ENCODE measurements around the gene MARCHF11. TPM values are rescaled to one million over a fixed set of nuclear protein-coding genes. Genes with fewer than 3 reads are reported as not detected.

The MARCHF11 gene
- total RNA-seq, 1 donor from 2014 or later, result 10.0 TPM

GRCh38 chr5:16066810-16067209 lies 112.8 kb downstream of the MARCHF11 start:
- ATAC-seq (no peak), DNase-seq (no peak)
- intact Hi-C loops (cut with micrococcal nuclease), result no loop called here

DNA sequence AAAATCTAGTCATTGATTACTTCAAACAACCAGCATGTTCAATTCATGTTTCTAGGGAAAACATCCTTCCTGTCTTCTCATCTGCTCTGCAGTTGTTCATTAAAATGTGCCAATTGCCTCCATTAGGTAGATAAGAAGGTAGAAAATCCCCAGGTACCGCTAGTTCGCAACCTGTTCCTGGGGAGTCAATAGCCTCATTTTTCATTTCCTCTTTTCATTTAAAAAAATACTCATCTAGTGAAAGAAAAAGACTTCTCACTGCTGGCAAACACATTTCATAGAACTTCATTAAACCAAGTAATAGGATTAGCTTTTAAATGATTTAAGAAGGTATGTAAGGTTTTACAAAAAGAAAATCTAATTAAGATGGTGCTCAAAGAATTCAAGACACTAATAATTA lies 113.3 kb downstream of the MARCHF11 start:
- no peak for DNase-seq
- no peak for ATAC-seq
- intact Hi-C loops (cut with micrococcal nuclease), result no loop called here

- ATAC-seq (no peak), DNase-seq (no peak)
- intact Hi-C loops (cut with micrococcal nuclease), result no loop called here
Observed at GRCh38 chr5:16065831-16066230, 113.8 kb downstream of the MARCHF11 start.

DNA sequence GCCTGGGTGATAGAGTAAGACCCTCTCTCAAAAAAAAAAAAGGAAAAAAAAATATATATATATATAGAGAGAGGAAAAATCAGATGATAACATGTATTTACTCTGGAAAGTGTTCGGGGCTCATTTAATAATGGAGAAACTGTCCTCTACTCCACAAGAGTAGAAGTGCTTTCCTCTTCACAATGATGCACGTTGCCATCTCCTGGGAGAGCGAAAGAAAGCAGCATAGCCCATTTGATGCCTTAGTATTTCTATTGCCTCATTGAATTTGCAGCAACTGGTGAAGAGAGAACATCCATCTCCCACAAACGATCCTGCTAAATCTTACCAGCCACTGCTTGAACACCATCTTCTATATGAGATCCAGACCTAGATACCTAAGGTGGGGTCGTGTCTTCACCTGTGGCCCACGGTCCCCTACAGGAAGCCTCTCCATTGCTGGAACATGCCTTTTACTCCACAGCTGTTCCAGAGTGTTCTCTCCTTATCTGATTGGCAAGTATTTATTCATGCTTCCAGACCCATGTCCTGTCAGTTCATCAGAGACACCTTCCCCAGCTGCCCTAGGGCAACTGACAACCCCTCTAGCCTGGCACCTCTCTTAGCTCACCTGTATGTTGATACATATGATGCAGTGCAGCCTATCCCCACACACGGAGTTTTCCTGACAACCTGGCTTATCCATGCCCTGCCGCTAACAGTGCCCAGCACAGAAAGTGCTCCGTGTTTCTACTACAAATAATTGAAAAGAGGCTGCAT lies 115.3 kb downstream of the MARCHF11 start:
- no peak for DNase-seq
- intact Hi-C loops (cut with micrococcal nuclease), result no loop called here
- ATAC-seq, result peak; percentile 34

DNA sequence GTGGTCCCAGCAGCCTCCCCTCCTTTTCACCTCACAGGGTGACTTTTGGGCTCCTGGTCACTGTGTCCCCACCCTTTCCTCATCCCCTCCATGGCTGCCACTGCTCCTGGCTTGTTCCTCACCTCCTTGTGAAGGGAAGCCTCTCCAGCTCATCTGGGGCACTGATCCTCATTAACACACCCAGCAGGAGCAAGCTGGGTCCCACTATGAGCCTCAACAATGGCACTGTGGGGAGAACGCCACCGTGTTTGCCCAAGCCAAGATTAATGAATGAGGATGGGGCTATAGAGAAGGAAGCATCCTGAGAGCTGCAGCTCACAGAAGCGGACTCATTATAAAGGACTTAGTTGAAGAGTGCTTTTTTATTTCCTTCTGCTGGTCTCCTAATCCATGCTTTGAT lies 118.4 kb downstream of the MARCHF11 start:
- intact Hi-C loops (cut with micrococcal nuclease), result no loop called here
- ATAC-seq, result no peak
- no peak for DNase-seq

DNA sequence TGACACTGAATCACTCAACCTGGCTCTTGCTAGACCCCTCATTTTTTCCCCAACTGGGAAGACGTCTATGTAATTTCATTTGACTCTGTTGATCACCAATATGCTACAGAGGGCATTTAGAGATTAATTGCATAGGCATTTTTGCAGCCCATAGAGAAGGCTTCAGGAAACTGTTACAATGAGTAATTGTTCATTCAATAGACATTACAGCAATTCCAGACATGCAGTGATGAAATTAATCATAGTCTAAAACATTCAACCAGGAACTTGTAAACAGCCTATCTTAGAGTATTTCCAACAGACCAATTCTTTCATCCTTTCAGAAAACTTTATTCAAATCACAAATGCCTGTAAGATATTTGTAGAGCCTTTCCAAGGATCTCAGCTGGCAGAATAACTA lies 122.3 kb downstream of the MARCHF11 start:
- no peak for DNase-seq
- ATAC-seq, result no peak
- intact Hi-C loops (cut with micrococcal nuclease), result no loop called here

GRCh38 chr5:16051246-16051755 lies 128.3 kb downstream of the MARCHF11 start:
- peak; percentile 76 for ATAC-seq
- no peak for DNase-seq
- intact Hi-C loops (cut with micrococcal nuclease), result no loop called here

DNA sequence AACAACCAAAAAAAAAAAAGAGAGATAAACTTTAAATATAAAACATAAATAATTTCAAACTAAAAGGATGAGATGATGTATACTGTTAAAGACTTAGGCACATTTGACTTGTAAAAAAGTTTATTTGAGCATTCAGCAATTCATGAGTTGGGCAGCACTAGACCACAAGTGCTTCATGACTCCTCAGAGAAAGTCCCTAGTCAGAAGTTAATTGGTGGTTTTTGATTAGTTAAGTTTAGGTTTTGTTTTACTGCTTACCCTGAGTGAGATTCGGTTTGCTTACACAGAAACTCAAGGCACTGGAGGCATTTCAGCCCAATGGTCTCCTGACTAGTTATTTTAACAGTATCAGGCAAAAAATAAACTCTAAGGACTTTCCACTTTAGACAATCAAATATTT lies 129.2 kb downstream of the MARCHF11 start:
- intact Hi-C loops (cut with micrococcal nuclease), result no loop called here
- DNase-seq (no peak), ATAC-seq (no peak)

DNA sequence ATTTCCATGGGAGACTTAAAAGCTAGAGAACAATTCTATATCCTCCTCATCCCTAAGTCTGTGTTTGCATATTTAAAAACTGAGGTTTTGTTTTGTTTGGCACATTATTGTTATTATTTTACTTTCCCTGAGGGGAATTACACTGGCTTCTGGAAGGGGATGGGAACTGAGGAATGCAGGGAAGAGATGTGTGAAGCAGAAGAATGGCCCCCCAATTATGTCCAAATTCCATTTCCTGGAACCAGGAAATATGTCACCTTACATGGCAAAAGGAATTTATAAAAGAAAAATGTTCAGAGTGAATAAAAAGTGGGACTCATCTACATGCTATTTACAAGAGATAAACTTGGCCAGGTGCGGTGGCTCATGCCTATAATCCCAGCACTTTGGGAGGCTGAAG lies 129.8 kb downstream of the MARCHF11 start:
- ATAC-seq, result no peak
- intact Hi-C loops (cut with micrococcal nuclease), result no loop called here
- no peak for DNase-seq

DNA sequence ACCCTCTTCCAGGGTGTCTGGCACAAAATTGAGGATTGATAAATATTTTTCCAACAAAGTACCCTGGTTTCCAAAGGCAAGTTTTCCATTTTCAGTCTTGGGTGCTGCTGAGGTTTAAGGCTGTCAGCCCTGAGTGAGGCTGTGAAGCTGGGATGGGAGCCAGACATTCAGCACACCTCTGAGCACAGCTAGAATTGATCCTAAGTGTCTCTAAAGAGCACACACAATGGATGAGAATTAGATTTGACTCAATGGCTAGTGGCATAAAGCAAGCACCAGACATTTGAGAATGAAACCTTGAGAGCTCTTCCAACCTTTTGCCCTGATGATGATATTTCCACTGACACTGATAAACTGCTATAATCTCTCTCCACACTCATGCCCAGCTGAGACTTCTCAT lies 131.5 kb downstream of the MARCHF11 start:
- intact Hi-C loops (cut with micrococcal nuclease), result no loop called here
- DNase-seq (peak; percentile 31), ATAC-seq (peak; percentile 89)

DNA sequence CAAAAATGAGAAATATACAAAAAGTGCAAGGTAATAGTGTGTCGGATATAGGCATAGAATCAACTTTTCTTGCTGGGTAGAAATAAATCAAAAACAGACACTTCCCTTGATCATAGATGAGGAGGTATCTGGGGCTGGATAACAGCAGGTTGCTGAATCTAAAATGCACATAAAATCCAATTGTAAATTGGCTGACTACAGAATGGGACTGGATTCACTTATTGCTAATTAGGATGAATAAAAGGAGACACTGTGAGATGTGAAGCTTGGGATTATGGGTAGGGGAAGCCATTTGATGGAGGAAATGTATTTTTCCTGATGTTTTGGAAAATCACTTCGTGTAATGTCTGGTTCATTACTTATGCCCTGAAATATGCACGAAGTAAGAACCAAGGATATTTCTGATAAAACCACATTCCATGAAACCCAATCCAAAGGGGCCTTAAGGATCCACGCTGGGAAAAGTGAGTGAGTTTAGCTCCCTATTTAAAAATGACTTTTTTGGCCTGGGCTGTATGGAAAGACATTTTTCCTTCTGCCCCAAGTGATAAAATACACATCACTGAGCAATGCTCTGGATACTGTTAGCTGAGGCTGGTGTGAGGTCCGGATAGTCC lies 136.1 kb downstream of the MARCHF11 start:
- intact Hi-C loops (cut with micrococcal nuclease), result no loop called here
- ATAC-seq, result no peak
- no peak for DNase-seq

DNA sequence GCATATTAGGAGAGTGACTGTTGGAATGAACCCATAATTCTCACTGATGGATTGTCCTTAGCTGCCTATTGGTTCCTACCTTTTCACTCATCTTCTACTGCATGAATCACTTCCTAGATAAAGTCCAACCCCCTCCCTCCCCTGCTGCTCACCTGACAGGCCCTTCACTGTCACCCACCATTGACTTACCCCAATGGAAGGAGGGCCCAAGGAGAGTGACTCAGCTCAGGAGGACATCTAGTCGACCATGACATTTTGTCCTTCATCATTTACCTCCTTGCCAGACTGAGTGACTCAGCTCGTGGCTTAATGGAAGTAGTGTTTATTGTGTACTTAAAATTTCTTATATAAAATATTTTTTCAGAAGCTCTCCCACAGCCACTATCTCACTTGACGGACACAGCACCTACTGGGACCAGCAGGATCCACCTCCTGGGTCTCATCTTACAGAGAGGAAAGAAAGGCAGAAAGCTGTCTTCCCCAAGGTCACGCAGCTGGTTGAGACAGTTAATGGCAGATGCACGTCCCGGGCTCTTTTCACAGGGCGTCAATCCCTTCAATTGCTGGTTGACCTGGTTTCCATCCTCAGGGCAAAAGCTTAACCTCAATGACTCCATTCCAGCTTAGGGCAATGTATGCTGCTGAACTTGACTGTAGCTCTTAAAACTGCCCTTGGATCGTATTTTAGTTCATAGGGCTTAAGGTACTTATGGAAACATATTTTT lies 142.3 kb downstream of the MARCHF11 start:
- no peak for ATAC-seq
- intact Hi-C loops (cut with micrococcal nuclease), result no loop called here
- DNase-seq, result no peak

DNA sequence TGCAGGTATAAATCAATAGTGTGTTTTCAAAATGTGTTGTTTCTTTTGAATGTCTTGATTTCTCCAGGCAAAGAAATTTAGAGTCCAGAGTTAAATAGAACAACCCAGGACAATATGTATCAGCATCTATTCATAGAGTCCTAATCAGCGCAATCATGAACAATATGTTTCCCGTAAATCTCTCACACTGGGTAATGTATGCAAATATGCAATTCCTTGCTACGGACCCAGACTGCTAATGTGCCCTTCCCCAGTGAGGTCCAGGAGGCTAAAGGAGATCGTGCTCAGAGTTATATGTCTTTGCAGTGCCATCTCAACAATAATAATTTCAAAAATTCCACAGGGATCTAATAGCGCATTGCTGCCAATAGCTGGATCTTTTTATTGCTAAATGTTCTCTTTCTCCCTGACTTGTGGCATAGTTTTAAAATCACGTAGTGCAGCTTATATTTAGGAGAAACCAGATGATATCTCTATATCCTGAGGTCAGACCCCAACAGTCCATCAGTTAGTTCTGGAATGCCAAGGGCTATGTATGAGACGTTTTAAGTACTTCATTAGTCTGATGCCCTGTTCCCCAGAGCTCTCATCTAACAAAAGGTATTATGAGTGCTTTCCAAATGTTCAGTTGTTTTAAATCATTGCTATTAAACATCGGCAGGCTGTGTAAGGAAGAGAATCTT lies 145.1 kb downstream of the MARCHF11 start:
- intact Hi-C loops (cut with micrococcal nuclease), result no loop called here
- no peak for ATAC-seq
- no peak for DNase-seq

- intact Hi-C loops (cut with micrococcal nuclease), result no loop called here
- ATAC-seq (peak; percentile 13), DNase-seq (no peak)
Observed at GRCh38 chr5:16033187-16033925, 146.2 kb downstream of the MARCHF11 start.

- intact Hi-C loops (cut with micrococcal nuclease), result no loop called here
- no peak for ATAC-seq
- no peak for DNase-seq
Observed at GRCh38 chr5:16028708-16029107, 150.9 kb downstream of the MARCHF11 start.

GRCh38 chr5:16025681-16026080 lies 153.9 kb downstream of the MARCHF11 start:
- intact Hi-C loops (cut with micrococcal nuclease), result no loop called here
- no peak for ATAC-seq
- DNase-seq, result no peak

DNA sequence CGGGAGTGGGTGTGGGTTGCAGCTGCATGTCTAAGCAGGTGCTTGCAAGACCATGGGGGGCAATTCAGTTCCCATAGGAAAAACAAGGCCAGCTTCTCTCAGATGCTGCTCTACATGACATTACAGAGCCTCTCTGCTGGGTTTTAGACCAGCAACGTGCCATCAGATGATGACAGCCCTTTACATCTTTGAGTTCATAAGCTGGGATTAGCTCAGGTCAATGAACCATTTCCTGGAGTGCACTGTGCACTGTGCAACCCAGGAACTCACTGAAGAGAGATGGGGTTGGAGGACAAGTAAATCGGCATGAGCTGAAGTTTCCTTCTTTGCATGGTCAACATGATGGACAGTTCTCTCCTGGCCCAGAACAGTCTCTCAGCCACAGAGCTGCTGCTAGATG lies 160.6 kb downstream of the MARCHF11 start:
- DNase-seq (no peak), ATAC-seq (no peak)
- intact Hi-C loops (cut with micrococcal nuclease), result no loop called here

- no peak for ATAC-seq
- intact Hi-C loops (cut with micrococcal nuclease), result no loop called here
- no peak for DNase-seq
Observed at GRCh38 chr5:16017720-16018119, 161.9 kb downstream of the MARCHF11 start.
